Lower leg skin (tissue), 3 donors: ENCODE results near the gene METTL22.

Experiments
- POLR2A ChIP-seq, 2 donors: fragments of 450-650 bp; IDR thresholded peaks; one replicate each; pipeline ENCODE4 v1.6.1; 2016 to 2017; ENCODE audit warnings: antibody characterized with exemption in 2 of 2, mild to moderate bottlenecking in 1 of 2, moderate library complexity in 1 of 2
- TF ChIP-seq, protein P1 (sequence below), 3 donors: fragments of 450-650 bp; IDR thresholded peaks; one replicate each; pipeline ENCODE4 v1.5.1; 2016; ENCODE audit warnings: antibody characterized with exemption in 3 of 3, mild to moderate bottlenecking in 3 of 3, moderate library complexity in 2 of 3

- TF ChIP-seq, protein P1, sequence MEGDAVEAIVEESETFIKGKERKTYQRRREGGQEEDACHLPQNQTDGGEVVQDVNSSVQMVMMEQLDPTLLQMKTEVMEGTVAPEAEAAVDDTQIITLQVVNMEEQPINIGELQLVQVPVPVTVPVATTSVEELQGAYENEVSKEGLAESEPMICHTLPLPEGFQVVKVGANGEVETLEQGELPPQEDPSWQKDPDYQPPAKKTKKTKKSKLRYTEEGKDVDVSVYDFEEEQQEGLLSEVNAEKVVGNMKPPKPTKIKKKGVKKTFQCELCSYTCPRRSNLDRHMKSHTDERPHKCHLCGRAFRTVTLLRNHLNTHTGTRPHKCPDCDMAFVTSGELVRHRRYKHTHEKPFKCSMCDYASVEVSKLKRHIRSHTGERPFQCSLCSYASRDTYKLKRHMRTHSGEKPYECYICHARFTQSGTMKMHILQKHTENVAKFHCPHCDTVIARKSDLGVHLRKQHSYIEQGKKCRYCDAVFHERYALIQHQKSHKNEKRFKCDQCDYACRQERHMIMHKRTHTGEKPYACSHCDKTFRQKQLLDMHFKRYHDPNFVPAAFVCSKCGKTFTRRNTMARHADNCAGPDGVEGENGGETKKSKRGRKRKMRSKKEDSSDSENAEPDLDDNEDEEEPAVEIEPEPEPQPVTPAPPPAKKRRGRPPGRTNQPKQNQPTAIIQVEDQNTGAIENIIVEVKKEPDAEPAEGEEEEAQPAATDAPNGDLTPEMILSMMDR (IDR thresholded peaks at IDR 0.05), result no peak
- TF ChIP-seq POLR2A (IDR thresholded peaks at IDR 0.05), result no peak
Measured at GRCh38 chr16:8577678-8578304, 43.7 kb upstream of the METTL22 start.
